HG03565 (cell line): ENCODE results near the gene TGFBR1.
A peak's percentile ranks its signal among the peaks of the same experiment; 100 is the strongest.

Experiments used
- ATAC-seq: cut with Tn5 transposase; IDR thresholded peaks from one replicate; pipeline ENCODE4 v1.9.1; 2021; ENCODE audit warnings: mild to moderate bottlenecking, moderate library complexity; ENCODE audit not compliant: unreplicated experiment

The TGFBR1 gene

GRCh38 chr9:99130069-99130468 is 25.2 kb downstream of the TGFBR1 start:
- ATAC-seq = peak; percentile 47

- no peak for ATAC-seq
Measured at GRCh38 chr9:99133145-99133544, 28.2 kb downstream of the TGFBR1 start.

GRCh38 chr9:99134893-99135341 is 30.0 kb downstream of the TGFBR1 start:
- ATAC-seq = no peak

- no peak for ATAC-seq
Measured at GRCh38 chr9:99135456-99135855, 30.5 kb downstream of the TGFBR1 start.

- ATAC-seq = no peak
Measured at GRCh38 chr9:99137225-99137624, 32.3 kb downstream of the TGFBR1 start.

- ATAC-seq = no peak
Measured at GRCh38 chr9:99137891-99138290, 33.0 kb downstream of the TGFBR1 start.

GRCh38 chr9:99138424-99139284 is 33.7 kb downstream of the TGFBR1 start:
- no peak for ATAC-seq

GRCh38 chr9:99139868-99140267 is 35.0 kb downstream of the TGFBR1 start:
- ATAC-seq = no peak

- ATAC-seq = peak; percentile 58
Measured at GRCh38 chr9:99140685-99141314, 35.9 kb downstream of the TGFBR1 start.

GRCh38 chr9:99141849-99142248 is 36.9 kb downstream of the TGFBR1 start:
- ATAC-seq = no peak

GRCh38 chr9:99142275-99142674 is 37.4 kb downstream of the TGFBR1 start:
- no peak for ATAC-seq

- no peak for ATAC-seq
Measured at GRCh38 chr9:99143655-99144054, 38.7 kb downstream of the TGFBR1 start.

GRCh38 chr9:99144966-99145365 is 40.1 kb downstream of the TGFBR1 start:
- ATAC-seq = no peak

- no peak for ATAC-seq
Measured at GRCh38 chr9:99146574-99146973, 41.7 kb downstream of the TGFBR1 start.

GRCh38 chr9:99147177-99147576 is 42.3 kb downstream of the TGFBR1 start:
- no peak for ATAC-seq

GRCh38 chr9:99150451-99151171 is 45.7 kb downstream of the TGFBR1 start:
- no peak for ATAC-seq

GRCh38 chr9:99154356-99154755 is 49.4 kb downstream of the TGFBR1 start:
- ATAC-seq = no peak

- ATAC-seq = no peak
Measured at GRCh38 chr9:99155736-99156135, 50.8 kb downstream of the TGFBR1 start.

GRCh38 chr9:99158629-99159028 is 53.7 kb downstream of the TGFBR1 start:
- no peak for ATAC-seq

- no peak for ATAC-seq
Measured at GRCh38 chr9:99160173-99160572, 55.3 kb downstream of the TGFBR1 start.

GRCh38 chr9:99162759-99163364 is 57.9 kb downstream of the TGFBR1 start:
- no peak for ATAC-seq
